Neural cell (in vitro differentiated cells): ENCODE measurements around the gene JPH4. TPM values are rescaled to one million over a fixed set of nuclear protein-coding genes. Genes with fewer than 3 reads are reported as not detected.
A peak's percentile ranks its signal among the peaks of the same experiment; 100 is the strongest.

Experiments used
- H2AFZ ChIP-seq: fragments of 200-600, 300-800 bp; sonication (generic), shearing (Covaris generic); 2 replicates; pipeline ENCODE4 v1.6.0; 2014; ENCODE audit warnings: low read depth, mild to moderate bottlenecking, antibody characterized with exemption, low read length, moderate library complexity
- H3F3A ChIP-seq: fragments of 200-600 bp; shearing (Covaris generic); 2 replicates; pipeline ENCODE4 v1.6.1; 2016; ENCODE audit warnings: mild to moderate bottlenecking, moderate library complexity, mixed read lengths, antibody characterized with exemption, low read length; ENCODE audit not compliant: insufficient read depth, poor library complexity, severe bottlenecking
- H3K27ac ChIP-seq: fragments of 200-600, 300-800 bp; sonication (generic), shearing (Covaris generic); 2 replicates; pipeline ENCODE4 v1.5.1; 2014; ENCODE audit warnings: mild to moderate bottlenecking, low read length, moderate library complexity
- H3K27me3 ChIP-seq: fragments of 300-800, 200-600 bp; sonication (generic), shearing (Covaris generic); 2 replicates; pipeline ENCODE4 v1.6.0; 2014; ENCODE audit warnings: mild to moderate bottlenecking, low read depth, low read length, moderate library complexity; ENCODE audit not compliant: insufficient read depth
- H3K36me3 ChIP-seq: fragments of 300-800, 200-600 bp; sonication (generic), shearing (Covaris generic); 2 replicates; pipeline ENCODE4 v1.5.1; 2014; ENCODE audit warnings: mild to moderate bottlenecking, antibody characterized with exemption, low read length, moderate library complexity; ENCODE audit not compliant: insufficient read depth
- H3K4me2 ChIP-seq: fragments of 300-800, 200-600 bp; sonication (generic), shearing (Covaris generic); 2 replicates; pipeline ENCODE4 v1.6.0; 2014; ENCODE audit warnings: mild to moderate bottlenecking, low read length
- H3K4me3 ChIP-seq: fragments of 300-800, 200-600 bp; sonication (generic), shearing (Covaris generic); 2 replicates; pipeline ENCODE4 v1.5.1; 2014; ENCODE audit warnings: mild to moderate bottlenecking, low read length, moderate library complexity
- H3K79me2 ChIP-seq: fragments of 200-600 bp; shearing (Covaris generic); replicated peaks from 2 replicates; pipeline ENCODE4 v1.6.0; 2014; ENCODE audit warnings: mild to moderate bottlenecking, low read length, moderate library complexity; ENCODE audit not compliant: insufficient read depth
- H3K9ac ChIP-seq: fragments of 300-800, 200-600 bp; sonication (generic), shearing (Covaris generic); 2 replicates; pipeline ENCODE4 v1.6.1; 2016; ENCODE audit warnings: mild to moderate bottlenecking, low read length, mixed read lengths
- H3K9me2 ChIP-seq: fragments of 200-600 bp; shearing (Covaris generic); 2 replicates; pipeline ENCODE4 v1.6.1; 2016; ENCODE audit warnings: mild to moderate bottlenecking, low read length, mixed read lengths; ENCODE audit not compliant: insufficient read depth
- H3K9me3 ChIP-seq: fragments of 200-600, 300-800 bp; sonication (generic), shearing (Covaris generic); 2 replicates; pipeline ENCODE4 v1.6.1; 2016; ENCODE audit warnings: mild to moderate bottlenecking, mixed run types, low read length, moderate library complexity, mixed read lengths
- H4K20me1 ChIP-seq: fragments of 200-600 bp; shearing (Covaris generic); 2 replicates; pipeline ENCODE4 v1.6.1; 2016; ENCODE audit warnings: mild to moderate bottlenecking, mixed run types; ENCODE audit not compliant: insufficient read depth
- CTCF ChIP-seq: fragments of 450-650 bp; IDR thresholded peaks from 2 replicates; pipeline ENCODE4 v1.5.1; 2014; ENCODE audit warnings: antibody characterized with exemption, mild to moderate bottlenecking, moderate library complexity; ENCODE audit not compliant: poor library complexity, severe bottlenecking
- EP300 ChIP-seq: fragments of 450-650 bp; conservative IDR thresholded peaks from 2 replicates; pipeline ENCODE4 v1.6.1; 2014; ENCODE audit warnings: antibody characterized with exemption, mild to moderate bottlenecking, moderate library complexity; ENCODE audit not compliant: poor library complexity, severe bottlenecking
- EZH2 ChIP-seq: fragments of 200-600, 300-800 bp; shearing (Covaris generic), sonication (generic); IDR thresholded peaks from 2 replicates; pipeline ENCODE4 v1.6.1; 2014; ENCODE audit warnings: antibody characterized with exemption, low read length, borderline replicate concordance, mild to moderate bottlenecking; ENCODE audit not compliant: insufficient read depth, poor library complexity, severe bottlenecking
- POLR2AphosphoS5 ChIP-seq: IDR thresholded peaks from 2 replicates; pipeline ENCODE4 v1.6.1; 2012
- SMC3 ChIP-seq: fragments of 450-650 bp; conservative IDR thresholded peaks from 2 replicates; pipeline ENCODE4 v1.6.1; 2014; ENCODE audit warnings: antibody characterized with exemption, mild to moderate bottlenecking, moderate library complexity; ENCODE audit not compliant: poor library complexity
- TAF1 ChIP-seq: IDR thresholded peaks from 2 replicates; pipeline ENCODE4 v1.6.1; 2012; ENCODE audit warnings: low read depth
- polyA plus RNA-seq: library from polyadenylated mRNA; depleted of rRNA; stranded (reverse); fragments of >200 nt; gene quantifications from 2 replicates; pipeline ENCODE4 v1.2.3, GENCODE V29; 2014

Gene JPH4
- polyA plus RNA-seq, 1 donor from 2014 or later: 68.2 TPM

- H4K20me1 ChIP-seq: no peaks in the 10 kb centered on the region
- H3K79me2 ChIP-seq: no peaks in the 10 kb centered on the region
- H3K36me3 ChIP-seq: no peaks in the 10 kb centered on the region
- H3K4me3 ChIP-seq: no peak overlapping the region
- H3K9ac ChIP-seq: no peak overlapping the region
- H2AFZ ChIP-seq: no peak overlapping the region
- no peaks in the 10 kb centered on the region for H3K9me2 ChIP-seq
- H3F3A ChIP-seq: no peaks in the 10 kb centered on the region
- no peak overlapping the region for H3K27ac ChIP-seq
- no peak overlapping the region for H3K4me2 ChIP-seq
- no peaks in the 10 kb centered on the region for H3K9me3 ChIP-seq
- no peaks in the 10 kb centered on the region for H3K27me3 ChIP-seq
- TF ChIP-seq CTCF (no peak), EZH2 (no peak)
Measured at GRCh38 chr14:23564876-23565275, 13.7 kb downstream of the JPH4 start.

- Histone ChIP-seq H3K36me3 (no peaks in the 10 kb centered on the region), H3K4me2 (no peak overlapping the region), H3K27me3 (no peaks in the 10 kb centered on the region), H3K9me3 (no peaks in the 10 kb centered on the region), H3K27ac (no peak overlapping the region), H2AFZ (no peak overlapping the region), H3K79me2 (no peaks in the 10 kb centered on the region), H3K9me2 (no peaks in the 10 kb centered on the region), H3K9ac (no peak overlapping the region), H3F3A (no peaks in the 10 kb centered on the region), H3K4me3 (no peak overlapping the region), H4K20me1 (no peaks in the 10 kb centered on the region)
- TF ChIP-seq EZH2: no peak
- TF ChIP-seq CTCF: no peak
- no peak for TF ChIP-seq EP300
- peak; percentile 1 for TF ChIP-seq TAF1
- no peak for TF ChIP-seq POLR2AphosphoS5
- TF ChIP-seq SMC3: no peak
Measured at GRCh38 chr14:23564181-23564812, 14.3 kb downstream of the JPH4 start.

GRCh38 chr14:23563473-23564180 is 15.0 kb downstream of the JPH4 start:
- no peak overlapping the region for H3K4me3 ChIP-seq
- no peaks in the 10 kb centered on the region for H3K36me3 ChIP-seq
- H4K20me1 ChIP-seq: no peaks in the 10 kb centered on the region
- no peaks in the 10 kb centered on the region for H3K27me3 ChIP-seq
- no peak overlapping the region for H2AFZ ChIP-seq
- H3K9ac ChIP-seq: peak overlapping the region; percentile 8
- no peaks in the 10 kb centered on the region for H3K9me2 ChIP-seq
- no peak overlapping the region for H3K4me2 ChIP-seq
- no peak overlapping the region for H3K27ac ChIP-seq
- no peaks in the 10 kb centered on the region for H3K79me2 ChIP-seq
- H3K9me3 ChIP-seq: no peaks in the 10 kb centered on the region
- H3F3A ChIP-seq: no peaks in the 10 kb centered on the region
- TF ChIP-seq TAF1 (peak; percentile 36), SMC3 (no peak)
